ENCODE measurements around the gene PCDHGA3. TPM values are rescaled to one million over a fixed set of nuclear protein-coding genes. Genes with fewer than 3 reads are reported as not detected.

Gene PCDHGA3
- total and polyA plus RNA-seq, 2 of the 13 experiments (the other 11 are each of a cell fraction or from before 2014, with no cell fraction given), result 0.05 TPM; not detected in 1

DNA sequence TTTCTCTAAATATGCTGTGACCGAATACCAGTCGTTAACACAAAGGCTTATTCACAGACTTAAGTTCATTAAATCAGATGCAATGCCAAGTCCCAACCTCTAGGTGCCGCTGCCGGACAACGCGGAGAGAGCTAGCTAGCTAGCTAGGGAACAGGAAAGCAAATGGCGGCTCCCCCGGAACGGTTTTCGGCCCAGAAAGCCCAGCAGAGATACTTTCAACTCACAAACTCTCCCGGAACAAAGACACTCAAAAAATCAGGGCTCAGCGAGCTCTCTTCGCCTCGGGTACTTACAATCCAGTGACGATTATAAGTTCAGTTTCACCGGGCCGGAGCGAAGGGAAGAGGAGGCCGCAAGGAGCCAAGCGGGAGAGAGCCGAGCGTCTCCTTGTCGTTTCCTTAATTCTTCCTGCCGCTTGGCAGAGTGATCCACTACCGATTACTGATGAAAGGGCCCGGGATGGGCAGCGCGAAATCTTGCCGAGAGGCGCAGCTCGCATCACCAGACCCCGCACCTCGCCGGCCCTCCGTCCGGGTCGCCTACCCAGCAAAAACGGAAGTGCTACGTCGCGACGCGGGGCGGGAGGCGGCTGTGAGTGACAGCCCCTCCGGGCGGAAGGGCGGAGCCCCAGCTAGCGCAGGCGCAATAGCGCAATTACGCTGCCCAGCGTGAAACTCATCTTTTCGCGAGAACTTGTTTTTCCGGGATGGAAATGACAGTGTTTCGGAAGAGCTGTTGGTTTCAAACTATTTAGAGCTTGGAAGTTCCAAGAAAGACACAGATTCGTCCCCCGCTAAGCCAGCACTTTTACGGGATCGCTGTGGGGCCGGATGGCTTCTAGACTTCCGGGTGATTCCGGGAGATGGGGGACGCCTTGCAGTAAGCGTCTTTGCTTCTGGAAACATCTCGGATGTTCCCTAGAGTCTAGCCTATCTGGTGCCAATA, 23.1 kb upstream of the PCDHGA3 start, which contains the start of gene TAF7 (continued):
- TF ChIP-seq TRAFD1 (CRISPR knock-in tag; IDR thresholded peaks at IDR 0.05; ENCODE audit: borderline replicate concordance) (no peak), ZBTB4 (CRISPR knock-in tag; IDR thresholded peaks at IDR 0.05; ENCODE audit: borderline replicate concordance) (peak; percentile 74; the same call in 1 of the 2 replicates), ZBTB34 (CRISPR knock-in tag; IDR thresholded peaks at IDR 0.05) (peak; percentile 44; the same call in 1 of the 2 replicates), ZNF674 (CRISPR knock-in tag; IDR thresholded peaks at IDR 0.05; ENCODE audit: low read depth) (no peak), ZFP41 (CRISPR knock-in tag; IDR thresholded peaks at IDR 0.05; ENCODE audit: borderline replicate concordance) (no peak), MYC (CRISPR knock-in tag; IDR thresholded peaks at IDR 0.05; ENCODE audit: borderline replicate concordance) (peak; percentile 52; the same call in 1 of the 2 replicates), FOXJ3 (CRISPR knock-in tag; IDR thresholded peaks at IDR 0.05; ENCODE audit: borderline replicate concordance) (peak; percentile 37; the same call in 1 of the 2 replicates), PHF21A (CRISPR knock-in tag; IDR thresholded peaks at IDR 0.05) (no peak), USF2 (IDR thresholded peaks at IDR 0.05; ENCODE audit: low read depth, low read length) (no peak), USF2 (CRISPR knock-in tag; IDR thresholded peaks at IDR 0.05; ENCODE audit: borderline replicate concordance) (peak; percentile 49; the same call in 1 of the 2 replicates)
- TF ChIP-seq, protein P1, sequence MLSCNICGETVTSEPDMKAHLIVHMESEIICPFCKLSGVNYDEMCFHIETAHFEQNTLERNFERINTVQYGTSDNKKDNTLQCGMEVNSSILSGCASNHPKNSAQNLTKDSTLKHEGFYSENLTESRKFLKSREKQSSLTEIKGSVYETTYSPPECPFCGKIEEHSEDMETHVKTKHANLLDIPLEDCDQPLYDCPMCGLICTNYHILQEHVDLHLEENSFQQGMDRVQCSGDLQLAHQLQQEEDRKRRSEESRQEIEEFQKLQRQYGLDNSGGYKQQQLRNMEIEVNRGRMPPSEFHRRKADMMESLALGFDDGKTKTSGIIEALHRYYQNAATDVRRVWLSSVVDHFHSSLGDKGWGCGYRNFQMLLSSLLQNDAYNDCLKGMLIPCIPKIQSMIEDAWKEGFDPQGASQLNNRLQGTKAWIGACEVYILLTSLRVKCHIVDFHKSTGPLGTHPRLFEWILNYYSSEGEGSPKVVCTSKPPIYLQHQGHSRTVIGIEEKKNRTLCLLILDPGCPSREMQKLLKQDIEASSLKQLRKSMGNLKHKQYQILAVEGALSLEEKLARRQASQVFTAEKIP (CRISPR knock-in tag; IDR thresholded peaks at IDR 0.05; ENCODE audit: borderline replicate concordance), result no peak
- TF ChIP-seq, protein P2, sequence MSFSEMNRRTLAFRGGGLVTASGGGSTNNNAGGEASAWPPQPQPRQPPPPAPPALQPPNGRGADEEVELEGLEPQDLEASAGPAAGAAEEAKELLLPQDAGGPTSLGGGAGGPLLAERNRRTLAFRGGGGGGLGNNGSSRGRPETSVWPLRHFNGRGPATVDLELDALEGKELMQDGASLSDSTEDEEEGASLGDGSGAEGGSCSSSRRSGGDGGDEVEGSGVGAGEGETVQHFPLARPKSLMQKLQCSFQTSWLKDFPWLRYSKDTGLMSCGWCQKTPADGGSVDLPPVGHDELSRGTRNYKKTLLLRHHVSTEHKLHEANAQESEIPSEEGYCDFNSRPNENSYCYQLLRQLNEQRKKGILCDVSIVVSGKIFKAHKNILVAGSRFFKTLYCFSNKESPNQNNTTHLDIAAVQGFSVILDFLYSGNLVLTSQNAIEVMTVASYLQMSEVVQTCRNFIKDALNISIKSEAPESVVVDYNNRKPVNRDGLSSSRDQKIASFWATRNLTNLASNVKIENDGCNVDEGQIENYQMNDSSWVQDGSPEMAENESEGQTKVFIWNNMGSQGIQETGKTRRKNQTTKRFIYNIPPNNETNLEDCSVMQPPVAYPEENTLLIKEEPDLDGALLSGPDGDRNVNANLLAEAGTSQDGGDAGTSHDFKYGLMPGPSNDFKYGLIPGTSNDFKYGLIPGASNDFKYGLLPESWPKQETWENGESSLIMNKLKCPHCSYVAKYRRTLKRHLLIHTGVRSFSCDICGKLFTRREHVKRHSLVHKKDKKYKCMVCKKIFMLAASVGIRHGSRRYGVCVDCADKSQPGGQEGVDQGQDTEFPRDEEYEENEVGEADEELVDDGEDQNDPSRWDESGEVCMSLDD (CRISPR knock-in tag; IDR thresholded peaks at IDR 0.05; ENCODE audit: borderline replicate concordance), result no peak

Data from HepG2 (cell line).